Skeletal muscle tissue (tissue), 4 donors: ENCODE results near the gene RHBDD2. TPM values are rescaled to one million over a fixed set of nuclear protein-coding genes. Genes with fewer than 3 reads are reported as not detected.
"Not testable (repeated sequence)": the region's sequence is repeated elsewhere in the genome, so short reads cannot be mapped to it uniquely, and the experiment has no call there.

Source experiments
- H3K27ac ChIP-seq: one replicate; pipeline ENCODE4 v1.7.0; 2013; ENCODE audit warnings: mild to moderate bottlenecking, low read depth, low read length, inconsistent platforms
- H3K27me3 ChIP-seq, 3 donors: one replicate each; pipeline ENCODE4 v1.7.0; 2013; ENCODE audit warnings: low read length in 3 of 3; ENCODE audit not compliant: control insufficient read depth in 3 of 3, insufficient read depth in 3 of 3
- H3K36me3 ChIP-seq, 3 donors: one replicate each; pipeline ENCODE4 v1.7.0; 2013; ENCODE audit warnings: low read length in 3 of 3; ENCODE audit not compliant: control insufficient read depth in 3 of 3, insufficient read depth in 3 of 3
- H3K4me1 ChIP-seq, 3 donors: one replicate each; pipeline ENCODE4 v1.7.0; 2013; ENCODE audit warnings: low read length in 3 of 3, mild to moderate bottlenecking in 3 of 3; ENCODE audit not compliant: control insufficient read depth in 3 of 3, insufficient read depth in 3 of 3
- H3K4me3 ChIP-seq, 3 donors: one replicate each; pipeline ENCODE4 v1.7.0; 2013; ENCODE audit warnings: low read length in 3 of 3
- H3K9ac ChIP-seq, 3 donors: one replicate each; pipeline ENCODE4 v1.7.0; 2013; ENCODE audit warnings: low read length in 3 of 3, mild to moderate bottlenecking in 3 of 3, moderate library complexity in 2 of 3, low read depth in 1 of 3
- H3K9me3 ChIP-seq, 3 donors: one replicate each; pipeline ENCODE4 v1.7.0; 2013; ENCODE audit warnings: low read length in 3 of 3; ENCODE audit not compliant: control insufficient read depth in 3 of 3
- total RNA-seq: library from RNA; depleted of rRNA; stranded (reverse); fragments of >200 nt; gene quantifications from one replicate; pipeline ENCODE4 v1.2.3, GENCODE V29; 2014
- donor health status: Osteomylitis.

RHBDD2 gene
- total RNA-seq, 1 donor from 2014 or later = 7.8 TPM

- H3K9me3 ChIP-seq, H3K4me3 ChIP-seq, H3K27ac ChIP-seq, H3K9ac ChIP-seq, H3K27me3 ChIP-seq, H3K36me3 ChIP-seq: not testable (repeated sequence)
- H3K4me1 ChIP-seq = peaks cover 4 to 11% (median 7%) of the 10 kb centered on the region in 3 donors
These were observed 4.7 kb upstream of the RHBDD2 start for GRCh38 chr7:75874180-75874579.

GRCh38 chr7:75875113-75876080 lies 3.4 kb upstream of the RHBDD2 start:
- Histone ChIP-seq H3K36me3 (no peaks in the 10 kb centered on the region), H3K27me3 (no peaks in the 10 kb centered on the region), H3K9ac (no peak overlapping the region), H3K4me3 (no peak overlapping the region), H3K9me3 (no peaks in the 10 kb centered on the region), H3K4me1 (peaks cover 14 to 19% (median 15%) of the 10 kb centered on the region in 3 donors), H3K27ac (no peak overlapping the region)

- Histone ChIP-seq H3K27ac (no peak overlapping the region), H3K4me1 (peaks cover 14 to 19% (median 15%) of the 10 kb centered on the region in 3 donors), H3K9ac (no peak overlapping the region)
These were observed 2.5 kb upstream of the RHBDD2 start for GRCh38 chr7:75876126-75876881.

GRCh38 chr7:75878312-75878768 lies 494 bp upstream of the RHBDD2 start:
- H3K9me3 ChIP-seq = no peaks in the 10 kb centered on the region

More at GRCh38 chr7:75876126-75876881, 2.5 kb upstream of the RHBDD2 start:
- H3K9me3 ChIP-seq = no peaks in the 10 kb centered on the region
- peaks cover 0 to 5% (median 4%) of the 10 kb centered on the region in 3 donors for H3K36me3 ChIP-seq
- no peaks in the 10 kb centered on the region for H3K27me3 ChIP-seq
- H3K4me3 ChIP-seq = no peak overlapping the region

GRCh38 chr7:75879771-75880184 lies 944 bp downstream of the RHBDD2 start:
- H3K9me3 ChIP-seq = no peaks in the 10 kb centered on the region
- no peaks in the 10 kb centered on the region for H3K27me3 ChIP-seq
- H3K4me1 ChIP-seq = peaks cover 13 to 19% (median 15%) of the 10 kb centered on the region in 3 donors
- H3K27ac ChIP-seq = no peak overlapping the region
- H3K36me3 ChIP-seq = peaks cover 20 to 29% (median 27%) of the 10 kb centered on the region in 3 donors
- H3K9ac ChIP-seq = peak overlapping the region; percentile 71 to 84 (median 83)
- peak overlapping the region; percentile 88 to 92 (median 89) for H3K4me3 ChIP-seq

More at GRCh38 chr7:75878312-75878768, 494 bp upstream of the RHBDD2 start:
- peak overlapping the region; percentile 72 to 91 (median 84) for H3K4me3 ChIP-seq
- peaks cover 13 to 19% (median 15%) of the 10 kb centered on the region in 3 donors for H3K4me1 ChIP-seq
- peaks cover 13 to 19% (median 17%) of the 10 kb centered on the region in 3 donors for H3K36me3 ChIP-seq
- peak overlapping the region; percentile 35 to 65 (median 36) for H3K9ac ChIP-seq
- peak overlapping the region; percentile 33 for H3K27ac ChIP-seq
- H3K27me3 ChIP-seq = no peaks in the 10 kb centered on the region

- Histone ChIP-seq H3K4me3 (peak overlapping the region in 1 of 3 donors; percentile 89), H3K9me3 (no peaks in the 10 kb centered on the region), H3K27ac (no peak overlapping the region), H3K27me3 (no peaks in the 10 kb centered on the region), H3K4me1 (peaks cover 13 to 19% (median 15%) of the 10 kb centered on the region in 3 donors), H3K36me3 (peaks cover 21 to 34% (median 30%) of the 10 kb centered on the region in 3 donors), H3K9ac (no peak overlapping the region)
These were observed 1.4 kb downstream of the RHBDD2 start for GRCh38 chr7:75880242-75880641.

GRCh38 chr7:75881436-75882095 lies 2.7 kb downstream of the RHBDD2 start:
- Histone ChIP-seq H3K36me3 (peaks cover 26 to 45% (median 40%) of the 10 kb centered on the region in 3 donors), H3K4me3 (no peak overlapping the region), H3K9ac (no peak overlapping the region), H3K4me1 (peaks cover 13 to 19% (median 15%) of the 10 kb centered on the region in 3 donors), H3K27ac (no peak overlapping the region), H3K9me3 (no peaks in the 10 kb centered on the region), H3K27me3 (no peaks in the 10 kb centered on the region)

- not testable (repeated sequence) for H3K27ac ChIP-seq, H3K4me3 ChIP-seq, H3K9ac ChIP-seq, H3K27me3 ChIP-seq, H3K9me3 ChIP-seq
- Histone ChIP-seq H3K36me3 (peaks cover 32 to 50% (median 44%) of the 10 kb centered on the region in 3 donors), H3K4me1 (peaks cover 11 to 14% (median 11%) of the 10 kb centered on the region in 3 donors)
These were observed 4.5 kb downstream of the RHBDD2 start for GRCh38 chr7:75883265-75883824.

GRCh38 chr7:75884476-75884875 lies 5.6 kb downstream of the RHBDD2 start:
- H3K27ac ChIP-seq = no peak overlapping the region
- peaks cover 32 to 50% (median 44%) of the 10 kb centered on the region in 3 donors for H3K36me3 ChIP-seq
- no peak overlapping the region for H3K9ac ChIP-seq
- peaks cover 14 to 16% (median 14%) of the 10 kb centered on the region in 3 donors for H3K4me1 ChIP-seq
- H3K27me3 ChIP-seq = no peaks in the 10 kb centered on the region
- H3K4me3 ChIP-seq = no peak overlapping the region
- H3K9me3 ChIP-seq = no peaks in the 10 kb centered on the region
